H1 (cell line): ENCODE data around the gene EPHA6. TPM values are rescaled to one million over a fixed set of nuclear protein-coding genes. Genes with fewer than 3 reads are reported as not detected.

Experiments
- CTCF ChIA-PET: fragments of 300-600 bp; sonication (Branson Sonifier 250); formaldehyde crosslinking; loops from one replicate; lab custom pipeline; 2021; ENCODE audit not compliant: partially characterized antibody; lab: Charles Lee
- POLR2A ChIA-PET: fragments of 300-600 bp; sonication (Branson Sonifier 250); formaldehyde crosslinking; loops from one replicate; lab custom pipeline; 2021; ENCODE audit warnings: inconsistent platforms; ENCODE audit not compliant: partially characterized antibody; lab: Charles Lee
- DNase-seq, 2 experiments: peaks; one replicate each; pipeline versions ENCODE4 v3.0.0 to v3.0.0-alpha.2; 2010 to 2022; ENCODE audit warnings: low spot score in 2 of 2, low read depth in 1 of 2, mixed read lengths in 1 of 2
- FAIRE-seq: peaks from 2 replicates; lab custom pipeline; 2011; peaks lifted over from hg19 to GRCh38; lab: Jason Lieb, UNC
- H2AFZ ChIP-seq: 2 replicates; pipeline ENCODE4 v1.8.1; 2012; ENCODE audit warnings: low read length, inconsistent platforms
- H2AK5ac ChIP-seq: 2 replicates; pipeline ENCODE4 v1.6.1; 2013; ENCODE audit warnings: low read depth, low read length
- H2BK120ac ChIP-seq: replicated peaks from 2 replicates; pipeline ENCODE3; 2013; ENCODE audit warnings: low read depth, low read length, inconsistent platforms
- H2BK12ac ChIP-seq: 2 replicates; pipeline ENCODE4 v1.6.1; 2013; ENCODE audit warnings: low read depth, low read length
- H2BK15ac ChIP-seq: 2 replicates; pipeline ENCODE4 v1.6.1; 2013; ENCODE audit warnings: low read length
- H2BK20ac ChIP-seq: 2 replicates; pipeline ENCODE4 v1.6.1; 2013; ENCODE audit warnings: low read length
- H2BK5ac ChIP-seq: 2 replicates; pipeline ENCODE4 v1.6.1; 2013; ENCODE audit warnings: low read depth, low read length
- H3K14ac ChIP-seq: 2 replicates; pipeline ENCODE4 v1.6.1; 2013; ENCODE audit warnings: inconsistent platforms; ENCODE audit not compliant: insufficient read length
- H3K18ac ChIP-seq: 2 replicates; pipeline ENCODE4 v1.6.1; 2013; ENCODE audit warnings: low read length; ENCODE audit errors: extremely low read depth
- H3K23ac ChIP-seq: 2 replicates; pipeline ENCODE4 v1.6.1; 2013; ENCODE audit warnings: inconsistent platforms; ENCODE audit not compliant: insufficient read length
- H3K23me2 ChIP-seq: 2 replicates; pipeline ENCODE4 v1.6.1; 2013; ENCODE audit warnings: low read depth, low read length
- H3K27ac ChIP-seq: 2 replicates; pipeline ENCODE4 v1.6.1; 2011; ENCODE audit warnings: low read depth, low read length, inconsistent platforms
- H3K27me3 ChIP-seq, 4 experiments: replicated peaks in 1 of 4; 1 replicate in 1 of 4; 2 replicates in 3 of 4; pipeline versions ENCODE4 v1.6.1 to v1.8.1; 2011 to 2013; ENCODE audit warnings: low read length in 3 of 4, mild to moderate bottlenecking in 3 of 4, inconsistent platforms in 2 of 4, mixed read lengths in 2 of 4, moderate library complexity in 1 of 4; ENCODE audit not compliant: control insufficient read depth in 3 of 4, insufficient read depth in 3 of 4; ENCODE audit errors: extremely low read depth in 1 of 4
- H3K36me3 ChIP-seq, 4 experiments: 2 replicates each; pipeline versions ENCODE4 v1.6.1 to v1.8.1; 2011 to 2013; ENCODE audit warnings: mild to moderate bottlenecking in 4 of 4, low read length in 3 of 4, moderate library complexity in 2 of 4, control low read depth in 1 of 4, inconsistent platforms in 1 of 4; ENCODE audit not compliant: insufficient read depth in 4 of 4, control insufficient read depth in 2 of 4
- H3K4ac ChIP-seq: replicated peaks from 2 replicates; pipeline ENCODE3; 2013; ENCODE audit warnings: low read length, low read depth, mixed read lengths, inconsistent platforms; ENCODE audit not compliant: insufficient read length
- H3K4me1 ChIP-seq, 4 experiments: replicated peaks in 1 of 4; 1 replicate in 1 of 4; 2 replicates in 3 of 4; pipeline versions ENCODE4 v1.6.1 to v1.8.1; 2011 to 2013; ENCODE audit warnings: low read length in 3 of 4, inconsistent platforms in 2 of 4, mixed read lengths in 1 of 4; ENCODE audit not compliant: insufficient read depth in 4 of 4, control insufficient read depth in 3 of 4
- H3K4me2 ChIP-seq, 2 experiments: 2 replicates each; pipeline versions ENCODE4 v1.6.1 to v1.8.1; 2011 to 2013; ENCODE audit warnings: low read depth in 2 of 2, low read length in 2 of 2, control low read depth in 1 of 2, inconsistent platforms in 1 of 2, mild to moderate bottlenecking in 1 of 2; ENCODE audit not compliant: insufficient read depth in 1 of 2
- H3K4me3 ChIP-seq, 4 experiments: fragments of 200-600, 300-600 bp in 1 of 4; sonication (generic), shearing (Covaris generic), sonication (Bioruptor Twin) in 1 of 4; 2 replicates each; pipeline versions ENCODE4 v1.5.1 to v1.8.1; 2011 to 2016; ENCODE audit warnings: low read length in 4 of 4, low read depth in 3 of 4, control low read depth in 2 of 4, inconsistent platforms in 2 of 4, mild to moderate bottlenecking in 2 of 4, mixed read lengths in 1 of 4, moderate library complexity in 1 of 4; ENCODE audit not compliant: insufficient read depth in 2 of 4; ENCODE audit errors: extremely low read depth in 1 of 4
- H3K56ac ChIP-seq: replicated peaks from 2 replicates; pipeline ENCODE3; 2013; ENCODE audit warnings: low read depth, mild to moderate bottlenecking, mixed read lengths, low read length, inconsistent platforms; ENCODE audit not compliant: insufficient read length
- H3K79me1 ChIP-seq: 2 replicates; pipeline ENCODE4 v1.6.1; 2013; ENCODE audit warnings: low read depth, low read length, control low read depth
- H3K79me2 ChIP-seq, 2 experiments: 2 replicates each; pipeline versions ENCODE4 v1.6.1 to v1.8.1; 2012 to 2013; ENCODE audit warnings: low read length in 2 of 2, mild to moderate bottlenecking in 2 of 2, inconsistent platforms in 1 of 2; ENCODE audit not compliant: insufficient read depth in 2 of 2, control insufficient read depth in 1 of 2
- H3K9ac ChIP-seq, 4 experiments: replicated peaks in 1 of 4; 1 replicate in 1 of 4; 2 replicates in 3 of 4; pipeline versions ENCODE4 v1.6.1 to v1.8.1; 2011 to 2013; ENCODE audit warnings: low read depth in 3 of 4, low read length in 3 of 4, control low read depth in 2 of 4, mild to moderate bottlenecking in 2 of 4, moderate library complexity in 2 of 4, inconsistent platforms in 1 of 4; ENCODE audit errors: extremely low read depth in 1 of 4
- H3K9me3 ChIP-seq, 2 experiments: 2 replicates each; pipeline versions ENCODE4 v1.6.1 to v1.8.1; 2012 to 2013; ENCODE audit warnings: mild to moderate bottlenecking in 2 of 2, moderate library complexity in 2 of 2, control low read depth in 1 of 2, inconsistent platforms in 1 of 2, low read depth in 1 of 2, low read length in 1 of 2, mixed read lengths in 1 of 2; ENCODE audit not compliant: insufficient read depth in 2 of 2
- H4K20me1 ChIP-seq, 2 experiments: replicated peaks in 1 of 2; 2 replicates each; pipeline versions ENCODE3 to v1.8.1; 2011 to 2013; ENCODE audit warnings: inconsistent platforms in 2 of 2, low read length in 2 of 2, mild to moderate bottlenecking in 1 of 2; ENCODE audit not compliant: insufficient read depth in 2 of 2, control insufficient read depth in 1 of 2
- H4K5ac ChIP-seq: 2 replicates; pipeline ENCODE4 v1.6.1; 2013; ENCODE audit warnings: low read length, low read depth, mixed read lengths, inconsistent platforms; ENCODE audit not compliant: insufficient read length
- H4K8ac ChIP-seq: 2 replicates; pipeline ENCODE4 v1.8.0; 2013; ENCODE audit warnings: mild to moderate bottlenecking, moderate library complexity, low read length, inconsistent platforms; ENCODE audit not compliant: insufficient read depth; ENCODE audit errors: extremely low read depth
- H4K91ac ChIP-seq: replicated peaks from 2 replicates; pipeline ENCODE3; 2013; ENCODE audit warnings: low read length, mixed read lengths, inconsistent platforms; ENCODE audit not compliant: insufficient read length
- CTBP2 ChIP-seq: IDR thresholded peaks from 2 replicates; pipeline ENCODE4 v1.7.0; 2011; ENCODE audit warnings: borderline replicate concordance, mild to moderate bottlenecking, moderate library complexity, mixed read lengths, low read length; ENCODE audit not compliant: insufficient read depth, insufficient read length
- JUN ChIP-seq: IDR thresholded peaks from 2 replicates; pipeline ENCODE4 v1.6.1; 2011; ENCODE audit warnings: low read depth, mild to moderate bottlenecking, improper control_type of control experiment, low read length
- RBBP5 ChIP-seq: IDR thresholded peaks from 2 replicates; pipeline ENCODE4 v1.7.1; 2012; ENCODE audit warnings: low read depth, mild to moderate bottlenecking, inconsistent platforms, low read length, moderate library complexity, borderline replicate concordance
- TBP ChIP-seq: IDR thresholded peaks from 2 replicates; pipeline ENCODE4 v1.6.1; 2011; ENCODE audit warnings: low read depth, low read length, improper control_type of control experiment
- TEAD4 ChIP-seq: IDR thresholded peaks from 2 replicates; pipeline ENCODE4 v1.6.1; 2012; ENCODE audit warnings: low read depth, low read length, inconsistent platforms, mixed read lengths
- WGBS, 2 experiments: shearing (Covaris generic) in 1 of 2; methylation state at CpG; one replicate each; pipeline versions ENCODE4 v1.1.6 to v1.1.7; 2013 to 2015; ENCODE audit warnings: low lambda C conversion rate in 2 of 2, mixed read lengths in 2 of 2, inconsistent platforms in 1 of 2, low coverage in 1 of 2, missing lambda C conversion rate in 1 of 2; ENCODE audit not compliant: insufficient replicate concordance in 2 of 2, insufficient coverage in 1 of 2, insufficient read length in 1 of 2; ENCODE audit errors: extremely low coverage in 1 of 2, missing lambda C conversion rate in 1 of 2; 5-methylcytosine and 5-hydroxymethylcytosine counted together
- polyA plus RNA-seq, 7 experiments: library from polyadenylated mRNA; depleted of rRNA in 3 of 7; stranded (reverse) in 5 of 7; unstranded in 2 of 7; fragments of >200 nt in 5 of 7; fragments of 200-250 nt in 2 of 7; gene quantifications; 1 replicate in 5 of 7; 2 replicates in 1 of 7; 4 replicates in 1 of 7; pipeline versions ENCODE4 v1.2.1 to v1.2.3, GENCODE V29; 2011 to 2013; ENCODE audit warnings: missing spikeins in 2 of 7, mixed read lengths in 2 of 7
- total RNA-seq: library from RNA; stranded (reverse); fragmentation: NEBNext Ultra II Directional; extraction: Animal tissue kit (Norgen Biotek cat#: 25700); gene quantifications from 2 replicates; pipeline ENCODE4 v1.2.1, GENCODE V29; 2021

EPHA6 gene
- total and polyA plus RNA-seq, 2 of the 8 experiments (the other 6 are each of a cell fraction or from before 2014, with no cell fraction given): 0.83 to 3.2 TPM

DNA sequence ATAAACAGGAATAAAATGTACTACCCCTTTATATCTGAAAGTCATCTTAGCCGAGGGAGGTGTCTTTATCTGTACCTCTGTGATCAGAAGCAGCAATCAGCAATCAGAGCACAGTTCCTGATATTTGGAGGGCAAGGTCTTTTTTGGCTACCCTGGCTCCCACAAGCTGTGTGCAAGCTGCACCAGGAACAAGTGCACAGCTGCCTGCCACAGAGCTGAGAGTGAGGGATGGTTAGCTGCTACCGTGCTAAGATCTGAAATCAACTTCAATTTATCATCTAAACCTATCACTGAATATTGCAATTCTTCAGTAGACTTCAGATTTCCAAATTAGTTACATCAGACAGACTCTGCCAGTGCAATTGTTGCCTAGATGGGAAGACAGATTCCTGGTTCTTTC is 545.6 kb downstream of the EPHA6 start:
- H4K8ac ChIP-seq: no peak overlapping the region
- H2BK120ac ChIP-seq: no peak overlapping the region
- no peak overlapping the region for H4K91ac ChIP-seq
- H2BK5ac ChIP-seq: 0 out of 2 replicates have a peak overlapping the region, but pooled peaks have one; percentile 4
- no peak overlapping the region for H2BK15ac ChIP-seq
- no peak overlapping the region for H3K27ac ChIP-seq
- H3K79me2 ChIP-seq: no peaks in the 10 kb centered on the region
- peaks cover 0 to 6% (median 1%) of the 10 kb centered on the region in 4 experiments; a peak in 2 of 7 replicates for H3K4me1 ChIP-seq
- WGBS, 2 experiments: 87% methylated on average over 2 of the region's 2 CpGs; no CpG with 5 or more reads in 1 of the 2 experiments
- no peak overlapping the region for H2AK5ac ChIP-seq
- no peak overlapping the region for H3K9ac ChIP-seq
- H3K14ac ChIP-seq: no peak overlapping the region
- no peak overlapping the region for H3K56ac ChIP-seq
- H3K27me3 ChIP-seq: no peaks in the 10 kb centered on the region
- H3K9me3 ChIP-seq: no peaks in the 10 kb centered on the region
- no peak overlapping the region; the same call in 1 of the 2 replicates for H2BK12ac ChIP-seq
- DNase-seq (no peak), FAIRE-seq (no peak)
- no peaks in the 10 kb centered on the region for H4K20me1 ChIP-seq
- H3K79me1 ChIP-seq: no peaks in the 10 kb centered on the region
- CTCF ChIA-PET: no interaction called here
- POLR2A ChIA-PET: no interaction called here
- no peak overlapping the region for H4K5ac ChIP-seq
- no peak for TF ChIP-seq TEAD4
- TF ChIP-seq RBBP5: no peak
- no peak for TF ChIP-seq JUN
- TF ChIP-seq TBP: no peak
- no peak for TF ChIP-seq CTBP2
- no peaks in the 10 kb centered on the region for H3K36me3 ChIP-seq
- no peak overlapping the region for H3K4ac ChIP-seq
- H3K23ac ChIP-seq: no peak overlapping the region
- peak overlapping the region; percentile 92; the same call in 1 of the 2 replicates for H2AFZ ChIP-seq
- peak overlapping the region in 1 of 2 experiments; percentile 12; a peak in 1 of 4 replicates for H3K4me2 ChIP-seq
- no peaks in the 10 kb centered on the region for H3K23me2 ChIP-seq
- no peak overlapping the region; the same call in 1 of the 2 replicates for H3K18ac ChIP-seq
- peak overlapping the region; percentile 82; the same call in 1 of the 2 replicates for H2BK20ac ChIP-seq
- H3K4me3 ChIP-seq: no peak overlapping the region
